ENCODE measurements around the gene BOK.

Gene BOK

DNA sequence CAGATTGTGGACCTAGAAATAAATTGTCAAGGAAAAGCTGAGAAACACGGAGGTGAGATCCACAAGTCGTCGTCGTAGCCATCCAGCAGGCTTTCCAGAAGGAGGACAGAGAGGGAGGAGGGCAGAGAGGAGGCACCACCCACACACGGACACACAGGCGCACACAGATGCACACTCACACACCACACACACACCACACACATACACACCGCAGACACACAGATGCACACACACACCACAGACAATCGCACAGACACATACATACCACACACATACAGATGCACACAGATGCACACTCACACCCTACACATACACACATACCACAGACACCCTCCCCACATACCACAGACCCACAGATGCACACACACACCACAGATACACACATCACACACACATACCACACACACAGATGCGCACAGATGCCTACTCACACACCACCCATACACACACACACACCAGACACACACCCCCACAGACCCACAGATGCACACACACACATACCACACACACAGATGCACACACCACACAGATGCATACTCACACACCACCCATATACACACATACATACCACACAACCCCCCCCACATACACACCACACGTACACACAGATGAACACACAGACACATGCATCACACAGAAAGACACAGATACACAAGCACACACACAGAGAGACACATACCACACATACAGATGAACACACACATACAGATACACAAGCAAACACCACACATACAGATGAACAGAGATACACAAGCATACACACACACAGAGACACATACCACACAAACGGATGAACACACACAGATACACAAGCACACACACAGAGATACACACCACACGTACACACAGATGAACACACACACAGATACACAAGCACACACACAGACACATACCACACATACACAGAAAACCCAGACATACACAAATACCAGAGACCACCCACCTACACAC, 12.7 kb upstream of the BOK start:
- H3K4me3 ChIP-seq (replicated peaks; ENCODE audit: low read depth, low read length): no peak overlapping the region
- TF ChIP-seq CTCF (IDR thresholded peaks at IDR 0.05; ENCODE audit: low read depth, low read length, missing control alignments): no peak
- no peak for DNase-seq (ENCODE audit: extremely low read depth, low read depth)

DNA sequence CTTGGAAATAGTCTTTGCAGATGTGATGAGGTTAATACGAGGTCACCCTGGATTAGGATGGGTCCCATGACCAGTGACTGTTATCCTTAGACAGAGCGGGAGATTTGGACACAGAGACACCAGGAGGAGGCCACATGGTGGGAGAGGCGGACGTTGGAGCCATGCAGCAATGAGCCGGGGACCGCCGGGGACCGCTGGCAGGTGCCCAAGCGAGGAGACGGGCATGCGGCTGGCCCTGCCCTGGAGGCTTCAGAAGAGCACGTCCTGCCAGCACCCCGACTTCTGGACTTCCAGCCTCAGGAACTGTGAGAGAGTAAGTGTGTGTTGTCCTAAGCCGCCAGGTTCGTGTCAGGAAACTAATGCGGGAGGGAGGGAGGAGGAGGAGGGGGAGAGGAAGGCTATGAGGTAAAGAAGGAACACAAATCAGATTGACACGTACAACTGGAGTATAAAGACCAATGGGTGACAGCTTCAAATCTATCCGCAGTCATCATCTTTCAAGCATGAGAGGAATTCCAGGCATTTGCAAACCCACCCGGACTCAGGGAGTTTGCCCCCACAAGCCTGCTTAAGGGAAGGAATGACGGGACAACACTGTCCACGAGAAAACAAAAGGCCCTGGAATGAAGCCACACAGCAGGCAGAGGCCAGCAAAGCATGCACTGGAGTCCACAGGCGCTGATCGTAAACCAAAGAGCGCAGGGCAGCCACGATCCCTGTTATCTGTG, 11.6 kb upstream of the BOK start:
- no peak overlapping the region for H3K4me3 ChIP-seq (replicated peaks; ENCODE audit: low read depth, low read length)
- DNase-seq (ENCODE audit: extremely low read depth, low read depth): no peak
- TF ChIP-seq CTCF (IDR thresholded peaks at IDR 0.05; ENCODE audit: low read depth, low read length, missing control alignments): no peak

GRCh38 chr2:241547781-241548450, 10.6 kb upstream of the BOK start:
- TF ChIP-seq CTCF (IDR thresholded peaks at IDR 0.05; ENCODE audit: low read depth, low read length, missing control alignments): no peak
- H3K4me3 ChIP-seq (replicated peaks; ENCODE audit: low read depth, low read length): no peak overlapping the region
- DNase-seq (ENCODE audit: extremely low read depth, low read depth): no peak

GRCh38 chr2:241548451-241548835, 10.1 kb upstream of the BOK start:
- TF ChIP-seq CTCF (IDR thresholded peaks at IDR 0.05; ENCODE audit: low read depth, low read length, missing control alignments): no peak
- no peak for DNase-seq (ENCODE audit: extremely low read depth, low read depth)
- no peak overlapping the region for H3K4me3 ChIP-seq (replicated peaks; ENCODE audit: low read depth, low read length)

DNA sequence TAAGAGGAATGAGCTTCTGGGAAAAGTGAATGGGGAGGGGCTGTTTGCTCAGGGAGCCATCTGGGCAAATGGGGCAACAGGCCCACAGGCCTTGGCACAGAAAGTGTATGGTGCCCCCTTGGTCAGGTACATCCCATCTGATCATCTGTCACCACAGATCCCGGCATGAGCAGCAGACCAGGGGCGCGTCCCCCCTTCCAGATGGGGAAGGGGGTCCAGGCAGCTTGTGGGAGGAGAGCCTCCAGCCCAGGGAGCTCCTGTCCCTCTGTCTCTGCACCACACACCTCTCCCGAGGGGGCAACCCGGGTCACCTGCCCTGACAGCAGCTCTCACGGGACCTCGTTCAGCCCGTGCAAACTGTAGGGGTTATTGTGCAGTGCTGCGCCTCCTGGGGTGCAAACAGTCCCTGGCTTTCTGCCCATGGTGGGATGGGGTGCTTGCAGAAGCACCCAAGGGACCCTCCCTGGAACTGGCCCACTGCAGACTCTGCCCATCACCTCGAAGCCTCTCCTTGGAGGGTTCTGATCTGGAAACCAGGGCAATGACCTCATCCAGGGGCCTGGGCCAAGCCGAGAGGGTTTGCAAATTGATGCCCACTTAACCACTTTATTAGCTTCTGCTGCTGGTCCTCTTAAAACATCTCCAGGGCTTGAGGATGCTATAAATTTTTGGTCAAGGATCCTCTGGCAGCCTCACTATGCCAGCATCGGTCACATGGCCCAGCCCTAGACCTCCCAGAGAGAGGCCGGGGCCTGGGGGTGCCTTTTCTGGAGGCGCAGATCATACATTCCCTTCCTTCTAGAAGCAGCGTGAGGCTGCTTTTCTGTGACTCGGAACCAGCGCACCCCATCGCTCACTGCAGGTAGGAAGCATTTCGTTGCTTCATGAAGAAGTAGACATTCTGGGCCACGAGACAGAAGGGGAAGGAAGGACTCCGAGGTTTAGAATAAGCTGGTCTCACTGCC, 7.6 kb upstream of the BOK start:
- DNase-seq (ENCODE audit: extremely low read depth, low read depth): no peak
- no peak overlapping the region for H3K4me3 ChIP-seq (replicated peaks; ENCODE audit: low read depth, low read length)
- no peak for TF ChIP-seq CTCF (IDR thresholded peaks at IDR 0.05; ENCODE audit: low read depth, low read length, missing control alignments)

GRCh38 chr2:241551599-241551997, 6.9 kb upstream of the BOK start:
- no peak for DNase-seq (ENCODE audit: extremely low read depth, low read depth)
- TF ChIP-seq CTCF (IDR thresholded peaks at IDR 0.05; ENCODE audit: low read depth, low read length, missing control alignments): no peak
- H3K4me3 ChIP-seq (replicated peaks; ENCODE audit: low read depth, low read length): no peak overlapping the region
